ENCODE results near the gene DTX3.
"Not testable (repeated sequence)": the region's sequence is repeated elsewhere in the genome, so short reads cannot be mapped to it uniquely, and the experiment has no call there.

DTX3 gene

DNA sequence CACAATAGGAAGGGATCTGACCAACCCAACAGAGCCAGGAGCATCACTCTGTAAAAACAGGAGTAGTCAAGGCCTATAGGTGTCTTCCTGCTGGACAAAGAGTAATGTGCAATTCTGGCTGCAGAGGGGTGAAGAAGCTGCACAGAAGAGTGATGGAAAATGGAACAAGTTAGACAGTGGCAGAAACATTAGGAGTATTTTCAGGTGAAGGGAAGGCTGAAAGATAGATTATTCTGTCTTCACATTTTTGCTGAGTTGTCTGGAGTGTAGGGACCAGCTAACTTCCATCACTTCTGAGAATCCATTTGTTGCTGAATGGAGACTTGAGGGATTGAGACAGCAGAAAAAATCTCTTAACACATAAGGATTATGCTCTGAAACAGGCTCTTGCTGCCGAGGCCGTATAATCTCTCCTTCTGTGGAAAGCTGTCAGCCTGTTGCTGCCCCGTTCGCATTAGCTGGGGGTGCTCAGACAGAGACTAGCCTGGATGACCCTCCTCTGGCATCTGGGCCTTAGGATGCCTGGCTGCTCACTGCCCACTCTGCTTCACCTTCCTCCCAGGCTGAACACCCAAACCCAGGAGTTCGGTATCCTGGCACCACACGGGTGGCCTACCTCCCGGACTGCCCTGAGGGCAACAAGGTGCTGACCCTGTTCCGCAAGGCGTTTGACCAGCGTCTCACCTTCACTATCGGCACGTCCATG, 3.5 kb downstream of the DTX3 start:
- no peak for DNase-seq

DNA sequence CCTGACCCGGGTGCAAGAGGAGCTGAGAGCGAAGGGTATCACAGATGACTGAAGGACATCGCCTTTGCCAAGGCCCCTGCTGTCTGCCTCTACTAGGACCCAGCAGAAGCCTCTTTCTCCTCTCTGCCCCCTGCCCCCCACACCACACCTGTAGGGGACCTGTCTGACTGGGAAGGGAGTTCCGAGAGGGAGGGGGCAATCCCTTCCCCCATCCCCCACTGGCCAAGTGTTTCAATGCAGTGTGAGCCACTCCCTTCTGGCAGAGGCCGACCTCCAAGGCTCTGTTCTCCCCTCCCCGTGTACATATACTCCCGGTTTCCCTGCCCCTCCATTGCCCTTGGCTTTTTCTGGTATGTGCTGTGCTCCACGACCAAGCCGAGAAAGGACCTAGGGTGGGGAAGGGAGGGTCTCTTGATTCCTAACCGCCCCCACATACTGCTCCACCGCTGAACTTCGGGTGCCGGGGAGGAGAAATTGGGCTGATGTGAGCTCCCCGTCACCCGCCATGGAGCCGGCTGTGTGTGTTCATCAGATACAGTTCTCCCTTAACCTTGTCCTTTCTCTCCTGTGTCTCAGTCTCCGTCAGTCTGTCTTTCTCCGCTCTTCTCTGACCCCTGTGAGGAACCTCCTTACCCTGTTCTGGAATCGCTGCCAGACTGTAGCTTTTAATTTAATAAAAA, 4.6 kb downstream of the DTX3 start:
- no peak for DNase-seq

DNA sequence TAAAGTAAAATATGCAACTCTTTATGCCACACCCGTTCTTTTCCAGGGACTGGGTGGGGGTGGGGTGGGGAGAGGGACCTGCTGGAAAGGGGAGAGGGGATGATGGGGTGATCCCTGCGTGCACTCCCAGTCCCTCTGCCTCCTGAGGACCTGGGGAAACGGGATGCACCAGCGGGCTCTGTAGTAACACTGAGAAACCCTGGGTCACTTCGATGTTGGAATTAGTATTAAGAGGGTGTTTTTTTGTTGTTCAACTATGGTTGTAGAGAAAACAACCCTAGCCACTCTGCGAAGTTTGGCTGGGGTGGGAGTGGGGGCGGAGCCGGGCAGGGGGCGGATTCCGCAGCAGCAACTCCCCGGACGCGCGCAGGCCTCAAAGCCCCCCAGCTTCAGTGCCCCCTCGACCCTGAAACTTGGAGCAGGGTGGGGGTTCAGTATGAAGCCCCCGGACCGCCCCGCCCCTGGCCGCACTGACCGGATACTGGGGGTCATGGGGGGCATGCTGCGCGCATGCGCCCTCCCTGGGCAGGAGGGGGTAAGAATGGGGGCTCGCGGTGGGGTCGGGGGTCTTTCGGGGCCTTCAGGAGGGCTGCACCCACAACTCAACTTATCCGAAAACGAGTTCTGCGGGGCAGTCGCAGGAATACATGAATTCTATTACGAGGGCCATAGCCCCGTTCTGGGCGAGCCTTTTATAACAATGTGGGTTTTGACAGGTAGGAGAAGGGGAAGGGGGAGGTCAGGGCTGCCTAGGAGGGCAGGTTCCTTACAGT, 5.3 kb downstream of the DTX3 start:
- no peak for DNase-seq

DNA sequence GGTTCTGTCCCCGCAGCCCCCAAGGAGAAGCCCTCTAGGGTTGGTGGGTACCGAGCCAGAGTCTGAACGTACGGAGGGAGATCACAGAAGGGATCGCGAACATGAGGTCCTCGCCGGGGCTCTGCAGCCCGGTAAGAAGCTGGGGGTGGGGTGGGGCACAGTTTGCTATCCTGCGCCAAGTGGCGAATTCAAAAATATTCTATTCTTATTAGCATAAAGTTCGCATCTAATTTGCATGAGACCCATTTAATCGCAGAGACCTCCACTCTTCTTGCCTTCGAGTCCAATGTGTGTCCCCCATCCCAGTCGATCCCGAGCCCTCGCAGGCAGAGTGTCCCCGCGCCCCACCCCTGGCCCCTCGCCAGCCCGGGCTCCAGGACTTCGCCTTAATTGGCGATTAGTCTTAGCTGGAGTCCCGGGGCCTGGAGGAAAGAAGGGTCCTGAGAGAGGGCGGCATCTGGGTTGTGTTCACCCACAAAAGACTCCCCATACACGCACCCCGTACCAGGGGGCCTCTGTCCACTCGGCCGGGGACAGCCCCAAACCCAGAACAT, 6.0 kb downstream of the DTX3 start:
- no peak for DNase-seq

- peak in 1 of 2 experiments; percentile 69 for DNase-seq
Measured at GRCh38 chr12:57611108-57611826, 6.6 kb downstream of the DTX3 start, which contains the start of gene ARHGEF25. ARHGEF25 (plus strand) TSS chr12:57611435; CDS start chr12:57611895, 460 bp downstream.

DNA sequence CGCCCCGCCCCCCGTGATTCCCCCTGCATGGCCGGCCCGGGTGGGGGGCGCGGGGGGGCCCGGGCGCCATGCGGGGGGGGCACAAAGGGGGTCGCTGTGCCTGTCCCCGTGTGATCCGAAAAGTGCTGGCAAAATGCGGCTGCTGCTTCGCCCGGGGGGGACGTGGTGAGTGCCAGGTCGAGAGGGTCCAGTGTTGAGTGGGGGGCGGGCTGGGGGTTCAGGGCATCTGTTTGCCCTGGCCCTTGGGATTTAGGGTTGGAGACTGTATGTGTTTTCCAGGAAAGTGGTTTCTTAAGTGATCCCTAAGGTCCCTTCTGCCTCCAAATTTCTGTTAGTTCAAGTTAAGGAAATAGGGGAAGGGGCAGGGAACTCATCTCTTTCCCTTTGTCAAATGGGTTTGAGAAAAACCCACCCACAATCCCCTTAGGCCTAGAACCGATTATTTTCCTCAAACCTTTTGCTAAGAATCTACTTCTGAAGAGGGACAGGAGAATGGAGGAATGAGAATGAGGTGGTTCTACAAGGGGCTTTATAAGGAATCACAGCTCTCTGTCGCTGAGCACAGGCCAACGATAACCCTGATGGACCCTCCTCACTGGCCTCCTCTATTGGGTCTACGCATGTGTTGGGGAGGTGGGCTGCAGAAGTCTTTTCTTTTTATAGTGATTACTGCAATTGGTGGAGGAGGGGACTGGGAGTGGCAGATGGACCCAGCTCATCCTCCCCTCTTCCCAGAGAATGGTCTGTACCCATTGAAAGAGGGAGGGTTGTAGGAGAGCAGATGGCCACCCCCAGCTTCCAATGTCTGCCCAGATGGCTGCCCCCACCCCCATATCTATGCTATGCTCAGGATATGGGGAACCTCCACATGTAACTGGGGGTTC, 7.4 kb downstream of the DTX3 start:
- DNase-seq = peak; percentile 25 to 64

- no peak for DNase-seq
Measured at GRCh38 chr12:57612711-57613426, 8.2 kb downstream of the DTX3 start.

GRCh38 chr12:57613427-57614109, 8.9 kb downstream of the DTX3 start:
- DNase-seq = no peak

- peak in 1 of 2 experiments; percentile 15 for DNase-seq
Measured at GRCh38 chr12:57614178-57614947, 9.7 kb downstream of the DTX3 start.

GRCh38 chr12:57614948-57615500, 10.4 kb downstream of the DTX3 start:
- no peak for DNase-seq

DNA sequence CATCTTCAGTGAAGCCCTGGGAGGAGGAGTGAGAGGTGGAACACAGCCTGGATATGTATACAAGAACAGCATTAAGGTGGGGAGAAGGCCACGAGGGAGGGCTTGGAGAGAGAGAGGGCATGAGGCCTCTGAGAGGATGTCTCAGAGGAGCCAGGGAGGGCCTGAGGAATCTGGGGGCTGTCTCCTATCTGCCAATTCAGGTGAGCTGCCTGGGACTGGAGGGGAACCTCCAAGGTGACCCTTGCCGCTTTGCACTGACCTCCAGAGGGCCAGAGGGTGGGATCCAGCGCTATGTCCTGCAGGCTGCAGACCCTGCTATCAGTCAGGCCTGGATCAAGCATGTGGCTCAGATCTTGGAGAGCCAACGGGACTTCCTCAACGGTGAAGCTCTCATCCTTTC, 11.0 kb downstream of the DTX3 start:
- no peak for DNase-seq

DNA sequence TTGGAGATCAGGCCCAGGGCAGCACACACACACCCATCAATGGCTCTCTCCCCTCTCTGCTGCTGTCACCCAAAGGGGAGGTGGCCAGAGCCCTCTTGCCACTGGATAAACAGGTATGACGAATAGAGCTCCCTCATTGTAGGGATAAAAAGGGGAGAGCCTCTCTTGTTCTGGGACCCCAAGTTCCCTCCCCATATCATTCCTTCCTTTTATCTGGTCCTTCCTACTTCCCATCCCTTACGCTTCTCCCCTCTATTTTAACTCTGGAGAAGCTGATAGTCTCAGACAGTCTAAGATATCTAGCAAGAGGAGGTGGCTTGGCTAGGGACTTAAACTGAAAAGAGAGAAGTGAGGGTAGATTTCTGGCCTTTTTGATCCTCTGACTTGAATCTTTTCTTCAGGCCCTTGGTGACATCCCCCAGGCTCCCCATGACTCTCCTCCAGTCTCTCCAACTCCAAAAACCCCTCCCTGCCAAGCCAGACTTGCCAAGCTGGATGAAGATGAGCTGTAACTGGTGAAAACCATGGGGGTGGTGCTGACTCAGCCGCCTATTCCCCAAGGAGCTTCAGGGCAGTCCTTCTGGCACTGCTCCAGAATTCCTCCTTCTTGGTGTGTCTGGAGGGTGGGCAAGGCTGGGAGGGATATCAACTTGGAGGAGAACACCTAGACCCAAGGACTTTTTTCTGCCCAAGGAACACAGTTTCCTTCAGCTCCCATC, 11.9 kb downstream of the DTX3 start:
- peak in 1 of 2 experiments; percentile 15 for DNase-seq

DNA sequence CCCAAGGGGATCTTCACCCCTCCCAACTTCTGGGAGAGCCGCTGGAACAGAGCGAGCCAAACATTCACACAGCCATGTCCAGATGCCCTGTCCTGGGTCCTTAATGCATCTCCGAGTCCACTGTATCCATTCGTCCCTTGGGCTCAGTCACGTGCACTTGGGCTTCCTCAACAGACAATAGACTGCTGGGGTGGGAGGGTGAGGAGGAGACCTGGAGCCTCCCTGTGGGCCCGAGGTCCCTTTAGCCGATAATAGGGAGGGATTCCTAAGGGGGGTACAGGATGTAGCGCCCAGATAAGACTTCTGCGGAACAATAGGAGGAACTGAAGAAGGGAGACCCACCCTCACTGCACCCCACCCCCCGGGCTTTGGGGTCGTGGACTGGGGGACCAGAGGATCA, 13.3 kb downstream of the DTX3 start:
- no peak for DNase-seq

DNA sequence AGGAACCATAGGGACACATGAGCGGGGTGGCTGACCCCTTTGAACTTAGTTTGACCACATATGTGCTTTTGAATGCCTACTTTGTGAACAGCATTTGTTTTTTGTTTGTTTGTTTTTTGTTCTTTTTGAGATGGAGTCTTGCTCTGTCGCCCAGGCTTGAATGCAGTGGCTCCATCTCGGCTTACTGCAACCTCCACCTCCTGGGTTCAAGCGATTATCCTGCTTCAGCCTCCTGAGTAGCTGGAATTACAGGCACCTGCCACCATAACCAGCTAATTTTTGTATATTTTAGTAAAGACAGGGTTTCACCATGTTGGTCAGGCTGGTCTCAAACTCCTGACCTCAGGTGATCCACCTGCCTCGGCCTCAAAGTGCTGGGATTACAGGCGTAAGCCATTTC, 13.8 kb downstream of the DTX3 start:
- not testable (repeated sequence) for DNase-seq

DNA sequence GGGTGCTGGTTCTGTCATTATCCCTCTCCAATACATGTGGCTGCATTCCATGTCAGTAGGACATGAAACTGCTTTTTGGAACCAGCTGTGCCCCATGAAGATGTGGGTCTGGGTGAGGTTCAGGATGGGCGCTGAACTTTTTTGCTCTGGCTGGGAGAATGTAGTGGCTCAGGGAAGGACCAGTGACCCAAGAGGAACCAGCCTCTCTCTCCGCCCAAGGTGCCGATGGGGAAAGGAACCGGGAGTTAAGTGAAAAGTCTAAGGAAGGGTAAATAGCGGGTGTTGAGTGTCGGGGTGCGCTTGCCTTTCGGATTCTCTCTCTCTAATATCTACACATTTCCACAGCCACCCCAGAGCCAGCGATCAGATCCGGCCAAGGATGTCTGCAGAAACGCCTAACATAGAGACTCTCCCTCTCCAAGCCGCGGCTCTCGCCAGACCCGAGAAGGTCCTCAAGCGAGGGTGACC, 14.4 kb downstream of the DTX3 start:
- no peak for DNase-seq

GRCh38 chr12:57619434-57620244, 15.0 kb downstream of the DTX3 start:
- no peak for DNase-seq

- DNase-seq = no peak
Measured at GRCh38 chr12:57620245-57620935, 15.8 kb downstream of the DTX3 start.

All from NCI-H446 (cell line).